Mesothelial cell of epicardium (in vitro differentiated cells): Measurements from ENCODE around the gene SLC35F1. TPM values are rescaled to one million over a fixed set of nuclear protein-coding genes. Genes with fewer than 3 reads are reported as not detected.

Source experiments
- DNase-seq, 2 experiments: peaks; one replicate each; pipeline ENCODE4 v3.0.0; 2021; ENCODE audit warnings: low spot score in 2 of 2; ENCODE audit not compliant: unreplicated experiment in 2 of 2
- H3K27ac Mint-ChIP-seq: 2 replicates; pipeline ENCODE4 v1.8.0; 2021; ENCODE audit warnings: mixed read lengths
- H3K27me3 Mint-ChIP-seq: 2 replicates; pipeline ENCODE4 v1.8.0; 2021; ENCODE audit warnings: low read depth, mixed read lengths
- H3K36me3 Mint-ChIP-seq: 2 replicates; pipeline ENCODE4 v1.8.0; 2021; ENCODE audit warnings: mixed read lengths
- H3K4me1 Mint-ChIP-seq: 2 replicates; pipeline ENCODE4 v1.8.0; 2021; ENCODE audit warnings: mixed read lengths
- H3K4me3 Mint-ChIP-seq: 2 replicates; pipeline ENCODE4 v1.8.0; 2021; ENCODE audit warnings: mild to moderate bottlenecking, moderate library complexity, mixed read lengths
- H3K9me3 Mint-ChIP-seq: 2 replicates; pipeline ENCODE4 v1.8.0; 2021; ENCODE audit warnings: mixed read lengths
- total RNA-seq: library from RNA; stranded (reverse); gene quantifications from 3 replicates; pipeline ENCODE4 v1.2.1, GENCODE V29; 2021
- TF ChIP-seq, protein P1 (sequence below): fragments of 200-600 bp; sonication (generic); IDR thresholded peaks from one replicate; pipeline ENCODE4 v1.5.0; 2021; ENCODE audit warnings: antibody characterized with exemption; ENCODE audit not compliant: unreplicated experiment

Gene SLC35F1
- total RNA-seq, 1 donor from 2014 or later: 0.78 TPM

GRCh38 chr6:118141211-118141610 lies 234.1 kb downstream of the SLC35F1 start:
- H3K4me1 Mint-ChIP-seq: peaks cover 7% of the 10 kb centered on the region
- H3K36me3 Mint-ChIP-seq: no peaks in the 10 kb centered on the region
- DNase-seq: no peak
- no peak overlapping the region for H3K27ac Mint-ChIP-seq
- H3K4me3 Mint-ChIP-seq: no peak overlapping the region
- H3K27me3 Mint-ChIP-seq: no peaks in the 10 kb centered on the region
- no peaks in the 10 kb centered on the region for H3K9me3 Mint-ChIP-seq
- TF ChIP-seq, protein P1, sequence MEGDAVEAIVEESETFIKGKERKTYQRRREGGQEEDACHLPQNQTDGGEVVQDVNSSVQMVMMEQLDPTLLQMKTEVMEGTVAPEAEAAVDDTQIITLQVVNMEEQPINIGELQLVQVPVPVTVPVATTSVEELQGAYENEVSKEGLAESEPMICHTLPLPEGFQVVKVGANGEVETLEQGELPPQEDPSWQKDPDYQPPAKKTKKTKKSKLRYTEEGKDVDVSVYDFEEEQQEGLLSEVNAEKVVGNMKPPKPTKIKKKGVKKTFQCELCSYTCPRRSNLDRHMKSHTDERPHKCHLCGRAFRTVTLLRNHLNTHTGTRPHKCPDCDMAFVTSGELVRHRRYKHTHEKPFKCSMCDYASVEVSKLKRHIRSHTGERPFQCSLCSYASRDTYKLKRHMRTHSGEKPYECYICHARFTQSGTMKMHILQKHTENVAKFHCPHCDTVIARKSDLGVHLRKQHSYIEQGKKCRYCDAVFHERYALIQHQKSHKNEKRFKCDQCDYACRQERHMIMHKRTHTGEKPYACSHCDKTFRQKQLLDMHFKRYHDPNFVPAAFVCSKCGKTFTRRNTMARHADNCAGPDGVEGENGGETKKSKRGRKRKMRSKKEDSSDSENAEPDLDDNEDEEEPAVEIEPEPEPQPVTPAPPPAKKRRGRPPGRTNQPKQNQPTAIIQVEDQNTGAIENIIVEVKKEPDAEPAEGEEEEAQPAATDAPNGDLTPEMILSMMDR: no peak

- H3K27ac Mint-ChIP-seq: peak overlapping the region; percentile 38
Measured at GRCh38 chr6:118146584-118146983, 239.5 kb downstream of the SLC35F1 start.

DNA sequence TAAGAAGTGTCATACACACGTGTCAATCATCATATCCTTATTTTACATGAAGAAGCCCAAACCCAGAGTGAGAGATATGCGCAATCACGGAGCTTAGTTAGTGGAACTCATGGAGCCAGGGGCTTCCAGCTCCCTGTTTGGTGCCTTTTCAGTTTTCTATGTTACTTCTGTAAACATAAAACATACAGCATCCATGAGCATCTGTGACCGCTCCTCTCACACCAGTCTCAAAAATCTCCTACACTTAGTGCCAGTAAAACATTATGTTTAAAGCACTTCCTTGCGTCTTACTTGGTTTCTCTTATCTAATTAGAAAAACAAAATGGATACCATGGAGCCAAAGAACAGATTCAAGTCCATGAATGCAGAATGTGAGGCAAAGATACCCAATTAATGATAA lies 240.4 kb downstream of the SLC35F1 start:
- no peak overlapping the region for H3K4me3 Mint-ChIP-seq
- no peaks in the 10 kb centered on the region for H3K36me3 Mint-ChIP-seq
- H3K27ac Mint-ChIP-seq: no peak overlapping the region
- H3K4me1 Mint-ChIP-seq: peaks cover 17% of the 10 kb centered on the region
- no peak for DNase-seq
- TF ChIP-seq, protein P1: no peak
- H3K27me3 Mint-ChIP-seq: no peaks in the 10 kb centered on the region
- no peaks in the 10 kb centered on the region for H3K9me3 Mint-ChIP-seq

More at GRCh38 chr6:118146584-118146983, 239.5 kb downstream of the SLC35F1 start:
- DNase-seq: no peak
- Mint-ChIP-seq H3K27me3 (no peaks in the 10 kb centered on the region), H3K4me1 (peaks cover 18% of the 10 kb centered on the region), H3K36me3 (no peaks in the 10 kb centered on the region), H3K9me3 (no peaks in the 10 kb centered on the region), H3K4me3 (no peak overlapping the region)
- TF ChIP-seq, protein P1: no peak

- Mint-ChIP-seq H3K4me1 (peaks cover 14% of the 10 kb centered on the region), H3K4me3 (no peak overlapping the region), H3K36me3 (no peaks in the 10 kb centered on the region), H3K27ac (no peak overlapping the region), H3K27me3 (no peaks in the 10 kb centered on the region), H3K9me3 (no peaks in the 10 kb centered on the region)
- TF ChIP-seq, protein P1: no peak
- no peak for DNase-seq
Measured at GRCh38 chr6:118148561-118148960, 241.5 kb downstream of the SLC35F1 start.

GRCh38 chr6:118152524-118152923 lies 245.5 kb downstream of the SLC35F1 start:
- H3K4me3 Mint-ChIP-seq: no peak overlapping the region
- no peaks in the 10 kb centered on the region for H3K36me3 Mint-ChIP-seq
- no peaks in the 10 kb centered on the region for H3K4me1 Mint-ChIP-seq
- H3K27ac Mint-ChIP-seq: no peak overlapping the region
- no peaks in the 10 kb centered on the region for H3K27me3 Mint-ChIP-seq
- TF ChIP-seq, protein P1: no peak
- DNase-seq: no peak
- H3K9me3 Mint-ChIP-seq: no peaks in the 10 kb centered on the region

DNA sequence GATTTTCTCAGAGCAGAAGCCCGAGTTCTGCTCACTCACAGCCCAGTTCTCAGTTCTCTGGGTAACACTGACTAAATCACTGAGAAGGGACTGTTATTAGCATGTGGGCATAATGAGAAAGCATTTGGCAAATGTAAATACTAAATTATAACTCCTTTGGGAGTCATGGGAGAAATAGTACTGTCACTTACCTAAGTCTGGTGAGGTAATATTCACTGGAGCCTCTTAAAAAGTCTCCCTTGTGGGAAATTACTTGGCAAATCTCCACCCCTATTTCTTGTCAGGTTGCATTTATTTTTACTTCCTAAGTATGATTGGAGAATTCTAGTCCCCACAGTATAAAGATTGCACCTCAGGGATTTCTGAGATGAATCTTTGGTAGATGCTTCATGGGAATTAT lies 254.3 kb downstream of the SLC35F1 start:
- H3K4me3 Mint-ChIP-seq: no peak overlapping the region
- TF ChIP-seq, protein P1: no peak
- H3K36me3 Mint-ChIP-seq: no peaks in the 10 kb centered on the region
- DNase-seq: no peak
- H3K27ac Mint-ChIP-seq: no peak overlapping the region
- peaks cover 29% of the 10 kb centered on the region for H3K4me1 Mint-ChIP-seq
- H3K9me3 Mint-ChIP-seq: peaks cover 6% of the 10 kb centered on the region
- no peaks in the 10 kb centered on the region for H3K27me3 Mint-ChIP-seq
